Activated CD4-positive, alpha-beta T cell treated with anti-CD3 and anti-CD28 coated beads, Interleukin-2, Interleukin-6, amounts not matched to agents 100 ng/mL and 50 ng/mL, durations not matched to agents 16 hours and 8 hours (primary cell): Measurements from ENCODE around the gene NOL8.

ENCODE experiments used
- DNase-seq: peaks from one replicate; pipeline ENCODE4 v3.0.0-alpha.2; 2020

Gene NOL8

GRCh38 chr9:92263131-92263530 is 62.0 kb downstream of the NOL8 start:
- no peak for DNase-seq

GRCh38 chr9:92257327-92257726 is 67.8 kb downstream of the NOL8 start:
- DNase-seq, result no peak

GRCh38 chr9:92254381-92255337 is 70.5 kb downstream of the NOL8 start:
- no peak for DNase-seq

GRCh38 chr9:92253656-92254055 is 71.5 kb downstream of the NOL8 start:
- no peak for DNase-seq

- DNase-seq, result no peak
Measured at GRCh38 chr9:92247981-92248380, 77.2 kb downstream of the NOL8 start.
